OCI-LY1 (cell line): ENCODE measurements around the gene MTO1.

Experiments used
- H2AFZ ChIP-seq: fragments of 200-600 bp; sonication (generic), shearing (Covaris generic); 2 replicates; pipeline ENCODE4 v1.6.0; 2014; ENCODE audit warnings: antibody characterized with exemption, mild to moderate bottlenecking, low read length
- H3F3A ChIP-seq: fragments of 200-600 bp; sonication (generic), shearing (Covaris generic); 2 replicates; pipeline ENCODE4 v1.6.0; 2014; ENCODE audit warnings: mild to moderate bottlenecking, antibody characterized with exemption, low read length, moderate library complexity; ENCODE audit not compliant: insufficient read depth
- H3K27ac ChIP-seq: fragments of 200-600 bp; sonication (generic); 2 replicates; pipeline ENCODE4 v1.5.1; 2014; ENCODE audit warnings: low read length, mixed run types, mild to moderate bottlenecking, low read depth; ENCODE audit not compliant: poor library complexity, severe bottlenecking
- H3K27me3 ChIP-seq: fragments of 200-600 bp; sonication (generic); 2 replicates; pipeline ENCODE4 v1.6.0; 2014; ENCODE audit warnings: antibody characterized with exemption, mild to moderate bottlenecking, low read length, moderate library complexity; ENCODE audit not compliant: insufficient read depth
- H3K36me3 ChIP-seq: fragments of 200-600 bp; sonication (generic); 2 replicates; pipeline ENCODE4 v1.6.1; 2014; ENCODE audit warnings: mild to moderate bottlenecking, antibody characterized with exemption, low read length, moderate library complexity, mixed read lengths; ENCODE audit not compliant: insufficient read depth
- H3K4me1 ChIP-seq: fragments of 200-600 bp; sonication (generic); 2 replicates; pipeline ENCODE4 v1.5.1; 2014; ENCODE audit warnings: mild to moderate bottlenecking, low read length, moderate library complexity; ENCODE audit not compliant: insufficient read depth, severe bottlenecking
- H3K4me2 ChIP-seq: fragments of 200-600 bp; sonication (generic), shearing (Covaris generic); 2 replicates; pipeline ENCODE4 v1.6.1; 2014; ENCODE audit warnings: low read length
- H3K4me3 ChIP-seq: fragments of 200-600 bp; sonication (generic); 2 replicates; pipeline ENCODE4 v1.5.1; 2014; ENCODE audit warnings: low read length, low read depth, mild to moderate bottlenecking, mixed read lengths; ENCODE audit not compliant: poor library complexity, severe bottlenecking
- H3K79me2 ChIP-seq: fragments of 200-600 bp; shearing (Covaris generic); 2 replicates; pipeline ENCODE4 v1.6.1; 2016; ENCODE audit warnings: mixed run types, low read length, mixed read lengths; ENCODE audit not compliant: insufficient read depth
- H3K9ac ChIP-seq: fragments of 200-600 bp; sonication (generic), shearing (Covaris generic); 2 replicates; pipeline ENCODE4 v1.6.1; 2014; ENCODE audit warnings: mild to moderate bottlenecking, low read length, mixed read lengths
- H3K9me2 ChIP-seq: fragments of 200-600 bp; sonication (generic), shearing (Covaris generic); 2 replicates; pipeline ENCODE4 v1.6.1; 2014; ENCODE audit warnings: low read depth, mild to moderate bottlenecking, low read length, mixed read lengths
- H3K9me3 ChIP-seq: fragments of 200-600 bp; shearing (Covaris generic); 2 replicates; pipeline ENCODE4 v1.6.1; 2014; ENCODE audit warnings: low read length, mixed read lengths
- H4K20me1 ChIP-seq: fragments of 200-600 bp; sonication (generic), shearing (Covaris generic); 2 replicates; pipeline ENCODE4 v1.6.0; 2016; ENCODE audit warnings: mild to moderate bottlenecking, low read length; ENCODE audit not compliant: insufficient read depth
- EZH2 ChIP-seq: fragments of 200-600 bp; sonication (generic), shearing (Covaris generic); IDR thresholded peaks from 2 replicates; pipeline ENCODE4 v1.8.0; 2017; ENCODE audit warnings: borderline replicate concordance, mixed run types, mild to moderate bottlenecking, antibody characterized with exemption, low read length, moderate library complexity, mixed read lengths
- TF ChIP-seq, protein P1 (sequence below): fragments of 200-600 bp; sonication (generic), shearing (Covaris generic); IDR thresholded peaks from 2 replicates; pipeline ENCODE4 v1.5.1; 2017; ENCODE audit warnings: mild to moderate bottlenecking, antibody characterized with exemption, low read length, moderate library complexity, mixed read lengths

Gene MTO1

GRCh38 chr6:73460056-73460455 is 1.5 kb upstream of the MTO1 start:
- Histone ChIP-seq H3K27me3 (no peaks in the 10 kb centered on the region), H3K4me3 (no peak overlapping the region), H3F3A (no peaks in the 10 kb centered on the region), H3K27ac (no peak overlapping the region), H3K4me2 (no peak overlapping the region), H3K36me3 (peaks cover 14% of the 10 kb centered on the region), H3K9ac (no peak overlapping the region), H2AFZ (no peak overlapping the region), H3K79me2 (peaks cover 29% of the 10 kb centered on the region), H3K9me3 (no peaks in the 10 kb centered on the region), H3K4me1 (peaks cover 25% of the 10 kb centered on the region), H4K20me1 (no peaks in the 10 kb centered on the region), H3K9me2 (no peaks in the 10 kb centered on the region)
- TF ChIP-seq, protein P1, sequence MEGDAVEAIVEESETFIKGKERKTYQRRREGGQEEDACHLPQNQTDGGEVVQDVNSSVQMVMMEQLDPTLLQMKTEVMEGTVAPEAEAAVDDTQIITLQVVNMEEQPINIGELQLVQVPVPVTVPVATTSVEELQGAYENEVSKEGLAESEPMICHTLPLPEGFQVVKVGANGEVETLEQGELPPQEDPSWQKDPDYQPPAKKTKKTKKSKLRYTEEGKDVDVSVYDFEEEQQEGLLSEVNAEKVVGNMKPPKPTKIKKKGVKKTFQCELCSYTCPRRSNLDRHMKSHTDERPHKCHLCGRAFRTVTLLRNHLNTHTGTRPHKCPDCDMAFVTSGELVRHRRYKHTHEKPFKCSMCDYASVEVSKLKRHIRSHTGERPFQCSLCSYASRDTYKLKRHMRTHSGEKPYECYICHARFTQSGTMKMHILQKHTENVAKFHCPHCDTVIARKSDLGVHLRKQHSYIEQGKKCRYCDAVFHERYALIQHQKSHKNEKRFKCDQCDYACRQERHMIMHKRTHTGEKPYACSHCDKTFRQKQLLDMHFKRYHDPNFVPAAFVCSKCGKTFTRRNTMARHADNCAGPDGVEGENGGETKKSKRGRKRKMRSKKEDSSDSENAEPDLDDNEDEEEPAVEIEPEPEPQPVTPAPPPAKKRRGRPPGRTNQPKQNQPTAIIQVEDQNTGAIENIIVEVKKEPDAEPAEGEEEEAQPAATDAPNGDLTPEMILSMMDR: no peak
- no peak for TF ChIP-seq EZH2

GRCh38 chr6:73471686-73472290 is 10.3 kb downstream of the MTO1 start:
- H3K9me2 ChIP-seq: no peaks in the 10 kb centered on the region
- peaks cover 85% of the 10 kb centered on the region for H3K36me3 ChIP-seq
- no peaks in the 10 kb centered on the region for H3F3A ChIP-seq
- H3K4me2 ChIP-seq: peak overlapping the region; percentile 5; the same call in 1 of the 2 replicates
- no peak overlapping the region for H3K9ac ChIP-seq
- H3K27ac ChIP-seq: peak overlapping the region; percentile 78
- H3K4me3 ChIP-seq: no peak overlapping the region
- no peaks in the 10 kb centered on the region for H4K20me1 ChIP-seq
- H3K4me1 ChIP-seq: peaks cover 21% of the 10 kb centered on the region
- no peaks in the 10 kb centered on the region for H3K27me3 ChIP-seq
- no peak overlapping the region for H2AFZ ChIP-seq
- TF ChIP-seq, protein P1: no peak
- no peak for TF ChIP-seq EZH2
- H3K9me3 ChIP-seq: no peaks in the 10 kb centered on the region
- H3K79me2 ChIP-seq: no peaks in the 10 kb centered on the region

DNA sequence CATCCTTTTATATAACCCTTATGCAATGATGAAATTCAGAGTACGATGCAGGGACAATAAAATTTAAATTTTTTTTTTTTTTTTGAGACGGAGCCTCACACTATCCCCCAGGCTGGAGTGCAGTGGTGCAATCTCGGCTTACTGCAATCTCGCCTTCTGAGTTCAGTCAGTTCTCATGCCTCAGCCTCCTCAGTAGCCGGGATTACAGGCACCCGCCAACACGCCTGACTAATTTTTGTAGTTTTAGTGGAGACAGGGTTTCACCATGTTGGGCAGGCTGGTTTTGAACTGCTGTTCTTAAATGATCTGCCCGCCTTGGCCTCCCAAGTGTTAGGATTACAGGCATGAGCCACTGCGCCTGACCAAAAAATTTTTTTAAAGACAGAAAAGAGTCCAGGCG is 15.2 kb downstream of the MTO1 start:
- Histone ChIP-seq H3K4me2 (no peak overlapping the region), H4K20me1 (no peaks in the 10 kb centered on the region), H3K9ac (no peak overlapping the region), H2AFZ (no peak overlapping the region), H3K4me3 (no peak overlapping the region), H3K9me2 (no peaks in the 10 kb centered on the region), H3K27ac (no peak overlapping the region), H3K79me2 (no peaks in the 10 kb centered on the region), H3K4me1 (peaks cover 5% of the 10 kb centered on the region), H3K27me3 (no peaks in the 10 kb centered on the region), H3K36me3 (peaks cover 88% of the 10 kb centered on the region), H3K9me3 (no peaks in the 10 kb centered on the region), H3F3A (no peaks in the 10 kb centered on the region)
- no peak for TF ChIP-seq EZH2
- TF ChIP-seq, protein P1: no peak
